Measurements from ENCODE around the gene TXNDC8. TPM values are rescaled to one million over a fixed set of nuclear protein-coding genes. Genes with fewer than 3 reads are reported as not detected.

Gene TXNDC8
- total and polyA plus RNA-seq, 2 donors (not counting 1 experiment from before 2014, with no cell fraction given): not detected

GRCh38 chr9:110307191-110307590 is 30.5 kb downstream of the TXNDC8 start:
- peaks cover 0 to 5% (median 3%) of the 10 kb centered on the region in 3 donors for H3K9me3 ChIP-seq (ENCODE audit: control extremely low read depth in 1 of 3, control insufficient read depth in 2 of 3, insufficient read depth in 1 of 3, low read length in 2 of 3)
- H3K9me3 Mint-ChIP-seq (ENCODE audit: insufficient read depth): no peaks in the 10 kb centered on the region
- POLR2A ChIA-PET: interaction anchor here (0.6 kb wide), 1 partner anchor 20 kb away, joined by 3 read pairs; no protein-coding TSS in a partner anchor
- no peaks in the 10 kb centered on the region for H3K27me3 ChIP-seq (replicated peaks in 1 of 4; ENCODE audit: control extremely low read depth in 1 of 4, control insufficient read depth in 3 of 4, insufficient read depth in 4 of 4, low read length in 3 of 4)
- intact Hi-C loops (cut with micrococcal nuclease): no loop called here
- no peaks in the 10 kb centered on the region for H4K20me1 ChIP-seq (ENCODE audit: control insufficient read depth, insufficient read depth, low read length, poor library complexity, severe bottlenecking)
- peaks cover 7% of the 10 kb centered on the region for H3K4me1 Mint-ChIP-seq
- CTCF ChIA-PET: no interaction called here
- TF ChIP-seq CTCF (IDR thresholded peaks at IDR 0.05): no peak
- TF ChIP-seq EZH2 (IDR thresholded peaks at IDR 0.05; ENCODE audit: borderline replicate concordance, insufficient read depth, low read depth, low read length, poor library complexity, severe bottlenecking): no peak
- H3K36me3 ChIP-seq (replicated peaks in 1 of 2; ENCODE audit: control extremely low read depth in 1 of 2, control insufficient read depth in 1 of 2, extremely low read depth in 1 of 2, insufficient read depth in 2 of 2, low read length in 1 of 2): no peaks in the 10 kb centered on the region
- H3K27ac Mint-ChIP-seq: no peak overlapping the region
- ATAC-seq (ENCODE audit: low read depth) (no peak), DNase-seq (no peak)
- H2AFZ ChIP-seq (ENCODE audit: insufficient read depth, low read depth, low read length, poor library complexity, severe bottlenecking): no peak overlapping the region
- no peaks in the 10 kb centered on the region for H3K79me2 ChIP-seq (ENCODE audit: control insufficient read depth, insufficient read depth, low read length)
- WGBS (ENCODE audit: insufficient coverage): no CpG with 5 or more reads among the region's 1 CpG
- no peak overlapping the region for H3K27ac ChIP-seq (ENCODE audit: low read length in 2 of 2)
- H3K4me2 ChIP-seq (replicated peaks; ENCODE audit: low read depth, low read length, poor library complexity, severe bottlenecking): no peak overlapping the region
- no peak overlapping the region for H3K4me3 Mint-ChIP-seq
- peaks cover 8 to 16% of the 10 kb centered on the region in 2 donors for H3K4me1 ChIP-seq (ENCODE audit: control insufficient read depth in 2 of 2, insufficient read depth in 2 of 2, low read length in 2 of 2)
- H3K27me3 Mint-ChIP-seq: peaks cover 14% of the 10 kb centered on the region
- no peak overlapping the region for H3K9ac ChIP-seq (ENCODE audit: low read length)
- no peak overlapping the region for H3K4me3 ChIP-seq (ENCODE audit: control extremely low read depth in 1 of 5, extremely low read depth in 1 of 5, insufficient read depth in 1 of 5, low read depth in 2 of 5, low read length in 4 of 5)

- H3K36me3 ChIP-seq (replicated peaks in 1 of 2; ENCODE audit: control extremely low read depth in 1 of 2, control insufficient read depth in 1 of 2, extremely low read depth in 1 of 2, insufficient read depth in 2 of 2, low read length in 1 of 2): no peaks in the 10 kb centered on the region
- H3K4me3 ChIP-seq (ENCODE audit: control extremely low read depth in 1 of 5, extremely low read depth in 1 of 5, insufficient read depth in 1 of 5, low read depth in 2 of 5, low read length in 4 of 5): no peak overlapping the region
- no CpG with 5 or more reads among the region's 1 CpG for WGBS (ENCODE audit: insufficient coverage)
- Mint-ChIP-seq H3K4me3 (no peak overlapping the region), H3K4me1 (no peaks in the 10 kb centered on the region), H3K27ac (no peak overlapping the region), H3K27me3 (peaks cover 22% of the 10 kb centered on the region), H3K9me3 (ENCODE audit: insufficient read depth) (no peaks in the 10 kb centered on the region)
- H3K27me3 ChIP-seq (replicated peaks in 1 of 4; ENCODE audit: control extremely low read depth in 1 of 4, control insufficient read depth in 3 of 4, insufficient read depth in 4 of 4, low read length in 3 of 4): no peaks in the 10 kb centered on the region
- H3K4me1 ChIP-seq (ENCODE audit: control insufficient read depth in 2 of 2, insufficient read depth in 2 of 2, low read length in 2 of 2): peaks cover under 1 to 2% of the 10 kb centered on the region in 2 donors
- TF ChIP-seq EZH2 (IDR thresholded peaks at IDR 0.05; ENCODE audit: borderline replicate concordance, insufficient read depth, low read depth, low read length, poor library complexity, severe bottlenecking): no peak
- TF ChIP-seq CTCF (IDR thresholded peaks at IDR 0.05): no peak
- H4K20me1 ChIP-seq (ENCODE audit: control insufficient read depth, insufficient read depth, low read length, poor library complexity, severe bottlenecking): no peaks in the 10 kb centered on the region
- H3K9me3 ChIP-seq (ENCODE audit: control extremely low read depth in 1 of 3, control insufficient read depth in 2 of 3, insufficient read depth in 1 of 3, low read length in 2 of 3): no peaks in the 10 kb centered on the region
- ChIA-PET CTCF (no interaction called here), POLR2A (no interaction called here)
- H3K27ac ChIP-seq (ENCODE audit: low read length in 2 of 2): no peak overlapping the region
- H3K79me2 ChIP-seq (ENCODE audit: control insufficient read depth, insufficient read depth, low read length): no peaks in the 10 kb centered on the region
- DNase-seq: no peak
- intact Hi-C loops (cut with micrococcal nuclease): no loop called here
- no peak overlapping the region for H3K4me2 ChIP-seq (replicated peaks; ENCODE audit: low read depth, low read length, poor library complexity, severe bottlenecking)
- H2AFZ ChIP-seq (ENCODE audit: insufficient read depth, low read depth, low read length, poor library complexity, severe bottlenecking): no peak overlapping the region
- ATAC-seq (ENCODE audit: low read depth): no peak
- no peak overlapping the region for H3K9ac ChIP-seq (ENCODE audit: low read length)
Observed at GRCh38 chr9:110303133-110303532, 34.5 kb downstream of the TXNDC8 start.
